Activated naive CD8-positive, alpha-beta T cell treated with anti-CD3 and anti-CD28 coated beads, Interleukin-2, amount 10 ng/mL, durations not matched to agents 7 days and 5 days (primary cell): Measurements from ENCODE around the gene KLHDC7B. TPM values are rescaled to one million over a fixed set of nuclear protein-coding genes. Genes with fewer than 3 reads are reported as not detected.

Source experiments
- ATAC-seq: fragments of 150-1000 bp; cut with Tn5 transposase; one replicate; pipeline ENCODE4 v1.10.0; 2021; ENCODE audit warnings: low read depth, moderate library complexity
- POLR2A ChIA-PET: fragments of 350-600 bp; sonication (Branson Sonifier 250); formaldehyde crosslinking; loops from one replicate; lab custom pipeline; 2021; ENCODE audit warnings: antibody characterized with exemption; lab: Charles Lee
- DNase-seq: peaks from one replicate; pipeline ENCODE4 v3.0.0; 2021
- H3K27ac Mint-ChIP-seq: one replicate; pipeline ENCODE4 v1.8.0; 2022; ENCODE audit warnings: mild to moderate bottlenecking, mixed read lengths
- H3K27me3 Mint-ChIP-seq: one replicate; pipeline ENCODE4 v1.8.0; 2022; ENCODE audit warnings: mild to moderate bottlenecking, moderate library complexity, mixed read lengths
- H3K36me3 Mint-ChIP-seq: one replicate; pipeline ENCODE4 v1.8.0; 2021; ENCODE audit warnings: mild to moderate bottlenecking, mixed read lengths
- H3K4me1 Mint-ChIP-seq: one replicate; pipeline ENCODE4 v1.8.0; 2021; ENCODE audit warnings: mixed read lengths
- H3K4me3 Mint-ChIP-seq: one replicate; pipeline ENCODE4 v1.8.0; 2022; ENCODE audit warnings: mild to moderate bottlenecking, moderate library complexity, mixed read lengths
- H3K9me3 Mint-ChIP-seq: one replicate; pipeline ENCODE4 v1.8.0; 2021; ENCODE audit warnings: mixed read lengths
- total RNA-seq, 2 experiments: library from RNA; stranded (reverse); gene quantifications; one replicate each; pipeline ENCODE4 v1.2.3, GENCODE V29; 2021

Gene KLHDC7B
- total RNA-seq, 2 experiments from 2014 or later: 18.8 to 21.9 TPM

DNA sequence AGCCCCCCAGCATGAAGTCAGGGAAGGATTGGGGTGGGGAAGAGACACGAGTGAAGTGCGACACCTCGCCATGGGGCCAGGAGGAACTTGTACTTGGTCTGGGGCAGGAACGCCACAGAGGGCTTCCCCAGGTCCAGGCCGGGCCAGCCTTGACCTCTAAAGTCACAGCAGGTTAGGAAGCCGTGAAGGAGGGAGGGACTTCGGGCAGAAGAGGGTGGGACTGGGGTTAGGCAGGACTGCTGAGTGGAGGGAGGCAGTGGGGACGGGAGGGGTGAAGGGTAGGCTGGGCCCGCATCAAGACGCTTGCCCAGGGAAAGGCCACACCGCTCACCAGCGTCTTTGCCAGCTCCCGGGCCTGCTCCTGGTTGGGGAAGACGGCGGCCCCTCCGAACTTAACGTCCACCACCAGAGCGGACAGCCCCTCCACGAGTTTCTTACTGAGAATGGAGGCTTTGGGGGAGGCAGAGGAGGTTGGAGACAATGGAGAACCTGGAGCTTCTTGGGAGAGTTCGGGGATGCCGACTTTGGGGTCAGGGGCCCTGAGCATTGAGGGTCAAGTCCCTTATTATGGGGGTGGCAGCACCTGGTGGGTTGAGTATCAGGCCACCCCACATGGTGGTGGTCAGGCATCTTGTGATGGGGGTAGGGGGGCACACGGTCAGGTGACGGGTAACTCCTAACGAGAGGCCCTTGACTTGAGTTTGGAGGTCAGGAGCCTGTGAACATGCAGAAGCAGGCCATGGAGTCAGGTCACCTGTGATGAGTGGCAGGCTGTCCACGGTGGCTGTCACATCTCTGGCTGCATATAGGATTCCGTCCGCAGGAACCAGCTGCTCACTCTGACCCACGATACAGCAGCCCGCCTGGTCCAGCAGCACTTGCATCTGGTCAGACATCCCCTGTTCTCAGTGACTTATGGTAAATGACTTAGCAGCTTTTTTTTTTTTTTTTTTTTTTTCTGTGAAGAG lies 18.6 kb upstream of the KLHDC7B start:
- no peaks in the 10 kb centered on the region for H3K9me3 Mint-ChIP-seq
- peaks cover 21% of the 10 kb centered on the region for H3K36me3 Mint-ChIP-seq
- peak overlapping the region; percentile 94 for H3K27ac Mint-ChIP-seq
- H3K4me3 Mint-ChIP-seq: peak overlapping the region; percentile 84
- POLR2A ChIA-PET: interaction anchor here (0.6 to 13.0 kb wide), 12 partner anchors 13 to 233 kb away, joined by 3 to 300 read pairs (median 25); partner anchors contain the start of genes ARSA, CHKB, CPT1B and KLHDC7B
- H3K27me3 Mint-ChIP-seq: no peaks in the 10 kb centered on the region
- H3K4me1 Mint-ChIP-seq: peaks cover 30% of the 10 kb centered on the region
- DNase-seq (peak; percentile 55), ATAC-seq (no peak)

DNA sequence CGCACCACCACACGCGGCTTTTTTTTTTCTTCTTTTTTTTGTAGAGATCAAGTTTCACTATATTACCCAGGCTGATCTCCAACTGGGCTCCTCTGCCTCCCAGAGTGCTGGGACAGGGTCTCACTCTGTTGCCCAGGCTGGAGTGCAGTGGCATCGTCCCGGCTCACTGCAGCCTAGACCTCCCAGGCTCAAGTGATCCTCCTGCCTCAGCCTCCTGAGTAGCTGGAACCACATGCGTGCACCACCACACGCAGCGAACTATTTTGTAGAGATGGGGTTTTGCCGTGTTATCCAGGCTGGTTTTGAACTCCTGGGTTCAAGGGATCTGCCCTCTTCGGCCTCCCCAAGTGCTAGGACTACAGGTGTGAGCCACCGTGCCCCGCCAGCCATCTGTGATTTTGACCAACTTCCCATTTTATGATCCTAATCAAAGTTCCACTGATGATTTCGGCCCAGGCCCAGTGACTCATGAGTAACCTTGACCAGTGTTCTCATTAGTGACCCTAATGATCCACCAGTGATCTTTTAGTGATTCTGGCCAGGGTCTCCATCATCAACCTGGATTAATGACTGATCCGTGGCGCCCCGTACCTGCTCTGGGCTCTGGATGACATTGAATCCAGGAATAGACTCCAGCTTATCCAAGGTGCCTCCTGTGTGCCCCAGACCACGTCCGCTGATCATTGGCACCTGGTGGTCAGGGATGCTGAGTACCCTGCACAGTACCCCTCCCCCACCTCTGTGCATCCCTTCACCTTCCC lies 17.6 kb upstream of the KLHDC7B start:
- peaks cover 37% of the 10 kb centered on the region for H3K4me1 Mint-ChIP-seq
- H3K36me3 Mint-ChIP-seq: peaks cover 22% of the 10 kb centered on the region
- POLR2A ChIA-PET: interaction anchor here (1.0 to 13.0 kb wide), 9 partner anchors 12 to 277 kb away, joined by 3 to 300 read pairs (median 93); partner anchors contain the start of genes CHKB, CPT1B, HDAC10 and KLHDC7B
- no peaks in the 10 kb centered on the region for H3K27me3 Mint-ChIP-seq
- ATAC-seq (no peak), DNase-seq (no peak)
- H3K9me3 Mint-ChIP-seq: no peaks in the 10 kb centered on the region
- peak overlapping the region; percentile 94 for H3K27ac Mint-ChIP-seq
- H3K4me3 Mint-ChIP-seq: peak overlapping the region; percentile 84

DNA sequence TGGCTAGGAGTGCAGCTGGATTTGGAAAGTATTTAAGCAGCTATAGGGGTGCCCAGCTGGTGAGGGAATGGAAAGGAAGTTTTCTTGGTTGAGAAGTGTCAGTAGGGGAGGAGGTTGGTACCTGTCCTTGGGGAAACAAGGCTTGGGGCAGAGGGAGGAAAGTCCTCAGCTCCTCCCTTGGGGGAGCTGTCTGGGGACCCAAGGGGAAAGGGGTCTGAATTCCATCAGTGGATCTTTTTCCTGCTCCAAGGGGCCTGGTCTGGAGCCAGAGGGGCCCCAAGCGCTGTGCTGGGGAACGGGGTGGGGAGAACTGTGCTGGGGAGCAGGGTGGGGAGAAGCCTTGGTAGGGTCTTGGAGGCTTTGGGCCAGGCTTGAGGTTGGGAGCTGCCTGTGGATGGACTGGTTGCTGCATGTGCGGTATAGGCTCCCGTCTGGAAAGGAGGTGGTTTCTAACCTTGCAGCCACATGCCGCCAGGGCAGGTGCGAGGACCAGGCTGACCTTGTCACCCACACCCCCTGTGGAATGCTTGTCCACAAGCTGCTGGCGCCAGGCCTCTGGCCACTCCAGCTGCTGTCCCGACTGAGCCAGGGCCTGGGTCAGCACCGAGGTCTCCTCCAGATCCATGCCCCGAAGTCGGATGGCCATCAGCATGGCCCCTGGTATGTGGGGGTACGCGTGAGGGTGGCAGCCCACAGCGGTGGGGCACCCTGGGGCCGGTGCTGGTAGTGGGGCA lies 16.9 kb upstream of the KLHDC7B start:
- Mint-ChIP-seq H3K27me3 (no peaks in the 10 kb centered on the region), H3K4me1 (peaks cover 40% of the 10 kb centered on the region), H3K27ac (peak overlapping the region; percentile 94), H3K9me3 (no peaks in the 10 kb centered on the region), H3K4me3 (peak overlapping the region; percentile 84), H3K36me3 (peaks cover 24% of the 10 kb centered on the region)
- DNase-seq (peak; percentile 52), ATAC-seq (no peak)
- POLR2A ChIA-PET: interaction anchor here (1.1 to 13.0 kb wide), 9 partner anchors 11 to 278 kb away, joined by 3 to 300 read pairs (median 93); partner anchors contain the start of genes CHKB, CPT1B, HDAC10 and KLHDC7B

DNA sequence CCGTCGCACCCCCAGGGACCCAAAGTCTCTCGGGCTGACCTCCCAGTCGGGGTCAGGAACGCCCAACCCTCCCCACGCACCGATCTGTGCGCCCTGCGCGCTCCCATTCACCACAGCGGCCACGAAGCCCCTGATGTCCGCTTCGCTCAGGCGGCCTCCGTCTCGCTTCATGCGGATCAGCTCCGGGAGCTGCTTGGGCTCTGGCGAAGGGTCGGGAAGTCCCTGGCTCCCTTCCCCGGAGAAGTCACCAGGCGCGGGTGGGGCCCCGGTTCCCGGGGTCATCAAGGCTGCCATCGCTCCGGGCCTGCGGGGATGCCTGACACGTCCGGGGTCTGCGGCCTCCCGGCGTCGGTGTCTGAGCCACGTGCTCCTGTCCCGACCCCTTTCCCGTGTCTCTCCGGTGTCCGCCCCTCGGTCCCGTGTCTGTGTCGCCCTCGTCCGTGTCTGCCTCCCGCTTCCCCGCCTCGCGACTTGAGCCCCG lies 16.2 kb upstream of the KLHDC7B start:
- H3K4me3 Mint-ChIP-seq: peak overlapping the region; percentile 84
- H3K36me3 Mint-ChIP-seq: peaks cover 24% of the 10 kb centered on the region
- no peaks in the 10 kb centered on the region for H3K27me3 Mint-ChIP-seq
- POLR2A ChIA-PET: interaction anchor here (0.7 to 13.0 kb wide), 14 partner anchors 11 to 97 kb away, joined by 3 to 300 read pairs (median 7); partner anchors contain the start of genes CHKB, CPT1B, KLHDC7B and LMF2
- no peak for DNase-seq
- peak overlapping the region; percentile 94 for H3K27ac Mint-ChIP-seq
- no peaks in the 10 kb centered on the region for H3K9me3 Mint-ChIP-seq
- peaks cover 42% of the 10 kb centered on the region for H3K4me1 Mint-ChIP-seq
- no peak for ATAC-seq

DNA sequence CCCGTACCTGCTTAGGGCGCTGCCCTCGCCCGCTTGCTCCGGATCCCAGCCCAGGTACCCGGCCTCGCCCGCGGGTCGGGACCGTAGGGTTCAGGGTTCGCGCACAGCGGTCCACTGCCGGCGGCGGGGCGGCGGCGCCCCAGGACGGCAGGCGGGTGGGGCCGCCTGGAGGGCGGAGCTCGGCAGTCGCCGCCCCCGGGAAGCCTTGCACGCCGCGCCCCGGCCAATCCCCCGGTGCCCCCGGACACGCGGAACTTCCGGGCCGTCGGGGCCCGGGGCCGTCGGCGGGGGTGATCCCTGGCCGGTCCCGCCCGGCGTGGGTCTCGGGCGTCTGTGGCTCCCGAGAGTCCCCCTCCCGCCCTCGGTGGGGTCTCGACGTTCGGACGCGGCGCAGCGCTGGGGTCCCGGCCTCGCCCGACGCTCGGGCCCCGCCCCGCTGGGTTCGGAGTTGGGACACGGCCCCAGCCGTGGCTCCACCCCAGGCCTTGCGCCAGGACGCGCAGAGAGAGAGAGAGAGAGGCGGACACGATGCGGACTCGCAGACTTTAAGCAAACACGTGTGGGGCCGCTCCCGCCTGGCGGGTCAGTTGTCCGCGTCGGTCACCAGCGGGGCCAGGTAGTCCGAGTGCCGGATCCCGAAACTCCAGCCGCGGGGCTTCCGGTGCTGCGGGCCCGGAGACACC lies 15.7 kb upstream of the KLHDC7B start, which contains the start of gene TYMP:
TSS of gene TYMP (minus strand) at position 116 of the 683 bp plus-strand sequence. CDS start 303 bp downstream, outside the sequence.
- Mint-ChIP-seq H3K9me3 (no peaks in the 10 kb centered on the region), H3K4me1 (peaks cover 41% of the 10 kb centered on the region), H3K4me3 (peak within 1 kb of the TSS; percentile 95), H3K36me3 (peaks cover 19% of the 10 kb centered on the region), H3K27me3 (no peaks in the 10 kb centered on the region), H3K27ac (peak within 1 kb of the TSS; percentile 100)
- DNase-seq (peak; percentile 91), ATAC-seq (peak; percentile 20)
- POLR2A ChIA-PET: interaction anchor here (0.6 to 13.0 kb wide), 14 partner anchors 10 to 96 kb away, joined by 3 to 300 read pairs (median 7); partner anchors contain the start of genes CHKB, CPT1B, KLHDC7B and LMF2

DNA sequence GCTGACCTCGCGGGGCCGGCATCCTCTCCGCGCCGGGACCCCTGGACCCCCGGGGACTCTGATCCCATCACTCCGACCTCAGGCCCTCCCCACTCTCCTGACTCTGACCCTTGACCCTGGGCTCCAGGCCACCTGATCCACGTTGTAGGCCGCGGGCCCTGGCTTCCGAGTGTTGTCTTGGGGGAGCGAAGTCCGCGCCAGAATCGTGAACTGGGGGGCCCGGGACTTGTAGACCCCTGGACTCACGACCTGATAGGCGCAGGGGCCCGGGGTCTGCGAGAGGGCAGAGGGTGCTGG lies 15.2 kb upstream of the KLHDC7B start:
- peak overlapping the region; percentile 100 for H3K27ac Mint-ChIP-seq
- no peak for DNase-seq
- peaks cover 41% of the 10 kb centered on the region for H3K4me1 Mint-ChIP-seq
- peak; percentile 5 for ATAC-seq
- peak overlapping the region; percentile 95 for H3K4me3 Mint-ChIP-seq
- H3K36me3 Mint-ChIP-seq: peaks cover 19% of the 10 kb centered on the region
- H3K9me3 Mint-ChIP-seq: no peaks in the 10 kb centered on the region
- POLR2A ChIA-PET: interaction anchor here (1.5 to 13.0 kb wide), 7 partner anchors 12 to 91 kb away, joined by 4 to 247 read pairs (median 15); partner anchors contain the start of genes KLHDC7B and SYCE3
- H3K27me3 Mint-ChIP-seq: no peaks in the 10 kb centered on the region

DNA sequence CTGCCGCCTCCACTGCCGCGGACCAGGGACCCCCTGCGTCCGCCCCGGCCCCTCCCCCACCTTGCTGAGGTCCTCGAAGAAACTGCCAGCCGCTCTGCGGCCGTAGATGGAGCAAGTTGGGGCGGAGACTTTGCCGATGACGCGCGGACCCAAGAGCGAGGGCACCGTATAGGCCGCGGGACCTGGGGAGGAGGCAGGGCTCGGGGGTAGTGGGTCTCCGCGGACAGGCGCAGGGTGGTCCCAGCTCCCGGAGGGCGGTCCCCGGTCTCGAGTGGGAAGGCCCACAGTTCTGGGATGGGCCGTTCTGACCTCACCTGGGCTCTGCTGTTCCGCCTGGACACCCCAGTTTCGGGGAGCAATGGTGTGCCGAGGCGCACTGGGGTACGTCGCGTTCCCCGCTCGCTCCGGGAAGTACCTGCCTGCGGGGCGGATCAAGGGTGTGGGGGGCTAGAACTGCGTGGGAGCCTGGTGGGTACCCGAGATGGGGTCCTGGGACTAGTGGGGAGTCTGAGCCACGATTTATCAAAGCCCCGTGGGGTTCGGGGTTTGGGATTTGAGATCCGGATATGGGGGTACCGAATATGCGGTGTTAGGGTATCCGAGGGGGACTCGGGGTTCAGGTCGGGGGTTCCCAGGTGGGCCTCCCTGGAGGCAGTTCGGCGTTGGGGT lies 14.7 kb upstream of the KLHDC7B start:
- POLR2A ChIA-PET: interaction anchor here (1.0 to 13.0 kb wide), 11 partner anchors 11 to 90 kb away, joined by 4 to 247 read pairs (median 8); partner anchors contain the start of genes CHKB, KLHDC7B, LMF2 and NCAPH2
- peaks cover 41% of the 10 kb centered on the region for H3K4me1 Mint-ChIP-seq
- H3K9me3 Mint-ChIP-seq: no peaks in the 10 kb centered on the region
- H3K27me3 Mint-ChIP-seq: no peaks in the 10 kb centered on the region
- peak; percentile 87 for DNase-seq
- H3K27ac Mint-ChIP-seq: peak overlapping the region; percentile 100
- peaks cover 19% of the 10 kb centered on the region for H3K36me3 Mint-ChIP-seq
- ATAC-seq: peak; percentile 37
- peak overlapping the region; percentile 95 for H3K4me3 Mint-ChIP-seq

DNA sequence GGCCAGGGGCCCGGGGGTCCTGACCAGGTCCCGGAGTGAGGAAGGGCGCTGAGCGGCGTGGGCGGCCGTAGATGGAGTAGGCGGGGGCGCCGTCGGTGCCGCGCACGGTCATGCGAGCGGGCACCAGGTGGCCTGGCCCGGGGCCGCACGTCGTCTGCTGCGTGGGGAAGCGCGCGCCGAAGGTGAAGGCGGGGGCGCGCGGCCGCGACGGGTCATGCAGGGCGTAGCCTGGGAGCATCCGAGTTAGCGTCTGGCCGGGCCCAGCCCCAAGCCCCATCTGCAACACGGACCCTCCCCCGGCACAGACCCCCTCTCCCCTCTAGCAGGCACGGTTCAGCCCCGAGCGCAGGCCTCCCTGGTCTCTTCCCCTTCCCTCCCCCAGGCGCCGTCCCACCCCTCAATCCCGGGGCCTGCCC lies 14.1 kb upstream of the KLHDC7B start:
- POLR2A ChIA-PET: interaction anchor here (0.8 to 13.0 kb wide), 13 partner anchors 11 to 90 kb away, joined by 3 to 247 read pairs (median 7); partner anchors contain the start of genes CHKB, KLHDC7B, LMF2 and NCAPH2
- H3K4me3 Mint-ChIP-seq: peak overlapping the region; percentile 95
- DNase-seq (peak; percentile 86), ATAC-seq (peak; percentile 36)
- peaks cover 19% of the 10 kb centered on the region for H3K36me3 Mint-ChIP-seq
- H3K4me1 Mint-ChIP-seq: peaks cover 43% of the 10 kb centered on the region
- H3K27ac Mint-ChIP-seq: peak overlapping the region; percentile 100
- H3K27me3 Mint-ChIP-seq: no peaks in the 10 kb centered on the region
- H3K9me3 Mint-ChIP-seq: no peaks in the 10 kb centered on the region

DNA sequence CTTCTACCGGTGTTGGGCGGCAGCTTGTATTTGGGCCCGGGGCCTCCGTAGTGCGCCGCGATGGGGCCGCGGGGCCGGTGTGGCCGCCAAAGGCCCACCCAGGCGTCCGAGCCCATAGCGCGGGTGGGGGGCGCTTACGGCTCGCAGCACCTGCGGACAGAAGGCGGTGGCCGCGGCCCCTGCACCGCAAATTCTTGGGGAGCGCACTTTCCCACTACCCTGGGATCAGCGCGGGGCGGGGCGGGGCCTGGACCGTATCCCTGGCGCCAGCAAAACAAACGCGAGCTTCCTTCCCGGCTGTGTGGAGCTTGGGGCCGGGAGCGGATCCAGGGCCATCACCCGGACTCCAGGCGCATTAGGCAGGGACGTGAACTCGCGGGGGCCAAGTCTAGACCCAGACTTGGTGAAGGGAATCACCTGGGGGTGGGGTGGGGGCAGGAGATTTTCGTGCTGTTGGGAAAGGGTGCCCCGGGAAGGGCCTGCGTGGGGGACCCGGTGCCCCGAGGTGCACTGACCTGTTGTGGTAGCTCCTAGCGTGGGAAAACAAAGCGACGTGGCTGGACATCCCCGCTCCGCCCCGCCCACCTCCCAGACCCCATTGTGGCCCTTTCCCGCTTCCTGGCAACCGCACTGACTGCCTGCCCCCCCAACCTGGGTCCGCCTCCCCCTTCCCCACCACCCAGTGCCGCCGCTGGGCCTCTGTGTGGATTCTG lies 13.6 kb upstream of the KLHDC7B start:
- H3K4me3 Mint-ChIP-seq: peak overlapping the region; percentile 95
- H3K27ac Mint-ChIP-seq: peak overlapping the region; percentile 100
- no peaks in the 10 kb centered on the region for H3K27me3 Mint-ChIP-seq
- H3K36me3 Mint-ChIP-seq: peaks cover 24% of the 10 kb centered on the region
- POLR2A ChIA-PET: interaction anchor here (0.5 to 13.0 kb wide), 14 partner anchors 10 to 226 kb away, joined by 3 to 247 read pairs (median 6); partner anchors contain the start of genes CHKB, KLHDC7B, LMF2 and NCAPH2
- H3K9me3 Mint-ChIP-seq: no peaks in the 10 kb centered on the region
- peaks cover 41% of the 10 kb centered on the region for H3K4me1 Mint-ChIP-seq
- DNase-seq (peak; percentile 66), ATAC-seq (no peak)

DNA sequence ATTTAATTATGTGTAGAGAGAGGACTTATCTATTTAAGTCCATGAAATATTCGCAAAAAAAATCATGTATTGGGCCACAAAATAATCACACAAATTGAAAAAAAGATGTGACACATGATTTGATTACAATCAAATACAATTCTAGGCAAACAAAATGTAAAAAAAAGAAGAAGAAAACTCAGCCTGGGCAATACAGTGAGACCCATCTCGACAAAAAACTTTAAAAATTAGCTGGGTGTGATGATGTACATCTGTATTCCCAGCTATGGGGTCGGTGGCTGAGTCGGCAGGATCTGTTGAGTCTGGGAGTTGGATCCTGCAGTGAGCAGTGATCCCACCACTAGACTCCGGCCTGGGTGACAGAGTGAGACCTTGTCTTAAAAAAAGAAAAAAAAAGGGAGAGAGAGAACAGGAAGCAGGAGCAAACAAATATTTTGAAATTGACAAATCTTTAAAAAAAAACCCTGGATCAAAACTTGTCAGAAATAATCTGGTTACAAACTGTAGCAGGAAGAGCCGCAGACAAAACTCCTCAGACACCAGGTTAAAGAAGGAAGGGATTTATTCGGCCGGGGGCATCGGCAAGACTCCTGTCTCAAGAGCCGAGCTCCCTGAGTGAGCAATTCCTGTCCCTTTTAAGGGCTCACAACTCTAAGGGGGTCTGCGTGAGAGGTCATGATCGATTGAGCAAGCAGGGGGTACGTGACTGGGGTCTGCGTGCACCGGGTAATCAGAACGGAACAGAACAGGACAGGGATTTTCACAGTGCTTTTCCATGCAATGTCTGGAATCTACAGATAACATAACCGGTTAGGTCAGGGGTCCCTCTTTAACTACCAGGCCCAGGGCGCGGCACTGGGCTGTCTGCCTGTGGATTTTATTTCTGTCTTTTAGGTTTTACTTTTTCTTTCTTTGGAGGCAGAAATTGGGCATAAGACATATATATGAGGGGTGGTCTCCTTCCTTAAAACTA lies 12.6 kb upstream of the KLHDC7B start:
- no peak for ATAC-seq
- peaks cover 2% of the 10 kb centered on the region for H3K9me3 Mint-ChIP-seq
- peak overlapping the region; percentile 100 for H3K27ac Mint-ChIP-seq
- no peaks in the 10 kb centered on the region for H3K27me3 Mint-ChIP-seq
- peak overlapping the region; percentile 95 for H3K4me3 Mint-ChIP-seq
- DNase-seq: no peak
- peaks cover 23% of the 10 kb centered on the region for H3K36me3 Mint-ChIP-seq
- H3K4me1 Mint-ChIP-seq: peaks cover 37% of the 10 kb centered on the region
- POLR2A ChIA-PET: interaction anchor here (0.6 to 13.0 kb wide), 9 partner anchors 9 to 88 kb away, joined by 3 to 247 read pairs (median 9); partner anchors contain the start of genes CHKB, KLHDC7B, LMF2 and NCAPH2
